Measurements from ENCODE around the gene MACO1.

MACO1 gene

GRCh38 chr1:25523542-25523941 lies 92.8 kb downstream of the MACO1 start:
- H3K27ac ChIP-seq = no peak overlapping the region
- H3K4me1 ChIP-seq = no peaks in the 10 kb centered on the region
- no peak overlapping the region for H3K4me3 ChIP-seq
- no peaks in the 10 kb centered on the region for H3K36me3 ChIP-seq
- TF ChIP-seq CTCF (IDR thresholded peaks at IDR 0.05) = no peak
- no peak for DNase-seq
- peaks cover 0 to 3% of the 10 kb centered on the region in 2 donors for H3K27me3 ChIP-seq
- intact Hi-C loops (cut with DNase I; ENCODE audit: low total_unique reads) = loop anchor here (5.0 kb wide), 1 partner anchor 121 kb away; no protein-coding TSS in a partner anchor
- no peaks in the 10 kb centered on the region for H3K9me3 ChIP-seq

GRCh38 chr1:25524568-25525360 lies 94.1 kb downstream of the MACO1 start:
- Histone ChIP-seq H3K4me3 (no peak overlapping the region), H3K36me3 (no peaks in the 10 kb centered on the region), H3K27ac (no peak overlapping the region), H3K4me1 (no peaks in the 10 kb centered on the region), H3K9me3 (no peaks in the 10 kb centered on the region), H3K27me3 (peaks cover 0 to 5% of the 10 kb centered on the region in 2 donors)
- no peak for TF ChIP-seq CTCF (IDR thresholded peaks at IDR 0.05)
- no peak for DNase-seq
- intact Hi-C loops (cut with DNase I; ENCODE audit: low total_unique reads) = loop anchor here (5.0 kb wide), 1 partner anchor 122 kb away; no protein-coding TSS in a partner anchor

GRCh38 chr1:25525361-25525688 lies 94.6 kb downstream of the MACO1 start:
- Histone ChIP-seq H3K27me3 (peaks cover 0 to 8% of the 10 kb centered on the region in 2 donors), H3K27ac (no peak overlapping the region), H3K9me3 (no peaks in the 10 kb centered on the region), H3K4me3 (no peak overlapping the region), H3K36me3 (no peaks in the 10 kb centered on the region), H3K4me1 (no peaks in the 10 kb centered on the region)
- intact Hi-C loops (cut with DNase I; ENCODE audit: low total_unique reads) = no loop called here
- TF ChIP-seq CTCF (IDR thresholded peaks at IDR 0.05) = no peak
- DNase-seq = no peak

GRCh38 chr1:25526753-25527152 lies 96.1 kb downstream of the MACO1 start:
- peaks cover 0 to 8% of the 10 kb centered on the region in 2 donors for H3K27me3 ChIP-seq
- H3K4me3 ChIP-seq = no peak overlapping the region
- intact Hi-C loops (cut with DNase I; ENCODE audit: low total_unique reads) = no loop called here
- no peak for DNase-seq
- TF ChIP-seq CTCF (IDR thresholded peaks at IDR 0.05) = no peak
- no peak overlapping the region for H3K27ac ChIP-seq
- H3K36me3 ChIP-seq = no peaks in the 10 kb centered on the region
- H3K9me3 ChIP-seq = no peaks in the 10 kb centered on the region
- no peaks in the 10 kb centered on the region for H3K4me1 ChIP-seq

- no peaks in the 10 kb centered on the region for H3K36me3 ChIP-seq
- H3K4me1 ChIP-seq = no peaks in the 10 kb centered on the region
- no peak for TF ChIP-seq CTCF (IDR thresholded peaks at IDR 0.05)
- no peak overlapping the region for H3K4me3 ChIP-seq
- intact Hi-C loops (cut with DNase I; ENCODE audit: low total_unique reads) = no loop called here
- H3K27me3 ChIP-seq = peaks cover 0 to 8% of the 10 kb centered on the region in 2 donors
- H3K27ac ChIP-seq = no peak overlapping the region
- no peak for DNase-seq
- no peaks in the 10 kb centered on the region for H3K9me3 ChIP-seq
Observed at GRCh38 chr1:25527226-25527846, 96.6 kb downstream of the MACO1 start.

Data from tibial artery (tissue), 4 donors.